Endodermal cell (in vitro differentiated cells): ENCODE measurements around the gene HBG2. TPM values are rescaled to one million over a fixed set of nuclear protein-coding genes. Genes with fewer than 3 reads are reported as not detected.
A peak's percentile ranks its signal among the peaks of the same experiment; 100 is the strongest.

Experiments used
- DNase-seq: peaks from one replicate; pipeline ENCODE4 v3.0.0-alpha.2; 2017
- H3K27ac ChIP-seq: 2 replicates; pipeline ENCODE4 v1.5.1; 2013; ENCODE audit warnings: mild to moderate bottlenecking, low read depth, low read length, moderate library complexity
- H3K27me3 ChIP-seq: 2 replicates; pipeline ENCODE4 v1.6.1; 2013; ENCODE audit warnings: mild to moderate bottlenecking, low read length, moderate library complexity; ENCODE audit not compliant: insufficient read depth, control insufficient read depth, poor library complexity, severe bottlenecking
- H3K36me3 ChIP-seq: 2 replicates; pipeline ENCODE4 v1.7.0; 2013; ENCODE audit warnings: mild to moderate bottlenecking, low read length, moderate library complexity; ENCODE audit not compliant: control insufficient read depth, insufficient read depth
- H3K4me1 ChIP-seq: one replicate; pipeline ENCODE4 v1.7.0; 2013; ENCODE audit warnings: low read length; ENCODE audit not compliant: control insufficient read depth, insufficient read depth
- H3K4me3 ChIP-seq: 2 replicates; pipeline ENCODE4 v1.5.1; 2013; ENCODE audit warnings: mild to moderate bottlenecking, low read length, moderate library complexity
- H3K9ac ChIP-seq: 2 replicates; pipeline ENCODE4 v1.6.1; 2013; ENCODE audit warnings: mild to moderate bottlenecking, low read length, moderate library complexity; ENCODE audit not compliant: poor library complexity, severe bottlenecking; ENCODE audit errors: extremely low read depth
- H3K9me3 ChIP-seq: 2 replicates; pipeline ENCODE4 v1.6.1; 2013; ENCODE audit warnings: mild to moderate bottlenecking, low read length, moderate library complexity; ENCODE audit not compliant: control insufficient read depth
- H3K27ac Mint-ChIP-seq: 2 replicates; pipeline ENCODE4 v1.8.0; 2020; ENCODE audit warnings: mixed read lengths
- H3K27me3 Mint-ChIP-seq: 2 replicates; pipeline ENCODE4 v1.8.0; 2021; ENCODE audit warnings: mild to moderate bottlenecking, mixed read lengths; ENCODE audit not compliant: insufficient read depth
- H3K36me3 Mint-ChIP-seq: 2 replicates; pipeline ENCODE4 v1.8.0; 2020; ENCODE audit warnings: low read depth, mixed read lengths
- H3K4me1 Mint-ChIP-seq: 2 replicates; pipeline ENCODE4 v1.8.0; 2020; ENCODE audit warnings: mixed read lengths
- H3K4me3 Mint-ChIP-seq: 2 replicates; pipeline ENCODE4 v1.8.0; 2020; ENCODE audit warnings: mild to moderate bottlenecking, moderate library complexity, mixed read lengths
- H3K9me3 Mint-ChIP-seq: 2 replicates; pipeline ENCODE4 v1.8.0; 2020; ENCODE audit warnings: mild to moderate bottlenecking, mixed read lengths
- WGBS, 2 experiments: methylation state at CpG; one replicate each; pipeline versions ENCODE4 v1.1.5 to v1.1.7; 2013; ENCODE audit warnings: missing lambda C conversion rate in 2 of 2, mixed read lengths in 1 of 2; ENCODE audit not compliant: insufficient coverage in 1 of 2, insufficient read length in 1 of 2; 5-methylcytosine and 5-hydroxymethylcytosine counted together
- total RNA-seq, 2 donors: library from RNA; stranded (reverse); fragmentation: NEBNext Ultra II Directional in 1 of 2; extraction: Animal tissue kit (Norgen Biotek cat#: 25700) in 1 of 2; gene quantifications; 2 replicates in 1 of 2; 3 replicates in 1 of 2; pipeline ENCODE4 v1.2.1, GENCODE V29; 2021
- TF ChIP-seq, protein P1 (sequence below): fragments of 200-600 bp; sonication (generic); conservative IDR thresholded peaks from 2 replicates; pipeline ENCODE4 v1.5.0; 2021; ENCODE audit warnings: antibody characterized with exemption, mild to moderate bottlenecking

HBG2 gene
- total RNA-seq, 2 donors from 2014 or later: 0.59 to 0.62 TPM

DNA sequence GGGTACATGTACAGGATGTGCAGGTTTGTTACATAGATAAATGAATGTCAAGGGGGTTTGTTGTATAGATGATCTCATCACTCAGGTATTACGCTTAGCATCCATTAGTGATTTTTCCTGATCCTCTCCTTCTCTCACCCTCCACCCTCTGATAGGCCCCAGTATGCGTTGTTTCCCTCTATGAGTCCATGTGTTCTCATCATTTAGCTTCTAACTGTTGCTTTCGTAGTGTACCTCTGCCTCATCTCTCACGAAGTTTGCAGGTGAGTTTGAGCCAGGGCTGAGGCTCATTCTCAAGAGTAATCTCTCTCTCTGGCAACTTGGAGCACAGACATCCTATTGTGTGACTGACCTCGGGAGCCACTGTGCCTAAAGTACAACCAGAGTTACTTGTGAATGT lies 19.8 kb upstream of the HBG2 start:
- peak overlapping the region; percentile 52 for H3K27ac Mint-ChIP-seq
- WGBS, 2 experiments: 85 to 87% methylated on average over 3 to 5 of the region's 5 CpGs
- no peaks in the 10 kb centered on the region for H3K27me3 Mint-ChIP-seq
- H3K4me3 Mint-ChIP-seq: no peak overlapping the region
- DNase-seq: no peak
- TF ChIP-seq, protein P1, sequence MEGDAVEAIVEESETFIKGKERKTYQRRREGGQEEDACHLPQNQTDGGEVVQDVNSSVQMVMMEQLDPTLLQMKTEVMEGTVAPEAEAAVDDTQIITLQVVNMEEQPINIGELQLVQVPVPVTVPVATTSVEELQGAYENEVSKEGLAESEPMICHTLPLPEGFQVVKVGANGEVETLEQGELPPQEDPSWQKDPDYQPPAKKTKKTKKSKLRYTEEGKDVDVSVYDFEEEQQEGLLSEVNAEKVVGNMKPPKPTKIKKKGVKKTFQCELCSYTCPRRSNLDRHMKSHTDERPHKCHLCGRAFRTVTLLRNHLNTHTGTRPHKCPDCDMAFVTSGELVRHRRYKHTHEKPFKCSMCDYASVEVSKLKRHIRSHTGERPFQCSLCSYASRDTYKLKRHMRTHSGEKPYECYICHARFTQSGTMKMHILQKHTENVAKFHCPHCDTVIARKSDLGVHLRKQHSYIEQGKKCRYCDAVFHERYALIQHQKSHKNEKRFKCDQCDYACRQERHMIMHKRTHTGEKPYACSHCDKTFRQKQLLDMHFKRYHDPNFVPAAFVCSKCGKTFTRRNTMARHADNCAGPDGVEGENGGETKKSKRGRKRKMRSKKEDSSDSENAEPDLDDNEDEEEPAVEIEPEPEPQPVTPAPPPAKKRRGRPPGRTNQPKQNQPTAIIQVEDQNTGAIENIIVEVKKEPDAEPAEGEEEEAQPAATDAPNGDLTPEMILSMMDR: no peak
- Histone ChIP-seq H3K9ac (no peak overlapping the region), H3K9me3 (no peaks in the 10 kb centered on the region), H3K36me3 (no peaks in the 10 kb centered on the region), H3K4me1 (peaks cover 4% of the 10 kb centered on the region), H3K27ac (no peak overlapping the region), H3K4me3 (no peak overlapping the region), H3K27me3 (no peaks in the 10 kb centered on the region)
- no peaks in the 10 kb centered on the region for H3K9me3 Mint-ChIP-seq
- peaks cover 13% of the 10 kb centered on the region for H3K4me1 Mint-ChIP-seq
- H3K36me3 Mint-ChIP-seq: no peaks in the 10 kb centered on the region

DNA sequence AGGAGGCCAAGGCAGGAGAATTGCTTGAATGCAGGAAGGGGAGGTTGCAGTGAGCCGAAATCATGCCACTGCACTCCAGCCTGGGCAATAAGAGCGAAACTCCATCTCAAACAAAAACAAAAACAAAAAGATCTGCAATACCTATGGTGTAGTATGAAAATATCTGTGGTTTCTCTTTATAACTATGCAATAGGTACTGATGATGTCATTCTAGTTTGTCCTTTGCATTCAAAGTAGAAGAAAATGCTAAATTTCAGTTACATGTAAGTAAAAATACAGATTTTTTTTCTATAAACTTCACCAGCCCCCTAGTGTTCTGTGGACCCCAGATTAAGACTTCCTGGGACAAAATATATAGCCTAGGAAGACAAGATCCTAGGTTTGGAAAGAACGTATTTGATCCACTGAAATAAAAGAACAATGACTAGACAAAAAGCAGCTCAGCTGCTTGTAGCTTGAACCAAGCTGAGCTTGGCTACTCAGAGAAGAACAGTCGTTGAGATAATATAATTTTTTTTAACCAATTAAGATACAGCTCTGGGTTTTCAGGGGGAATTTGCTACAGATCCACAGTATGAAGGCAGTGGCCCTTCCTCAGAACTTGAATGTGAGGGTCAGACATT lies 17.9 kb upstream of the HBG2 start:
- Mint-ChIP-seq H3K9me3 (no peaks in the 10 kb centered on the region), H3K27ac (no peak overlapping the region), H3K27me3 (no peaks in the 10 kb centered on the region), H3K4me3 (no peak overlapping the region), H3K4me1 (peaks cover 13% of the 10 kb centered on the region), H3K36me3 (no peaks in the 10 kb centered on the region)
- Histone ChIP-seq H3K36me3 (no peaks in the 10 kb centered on the region), H3K4me3 (no peak overlapping the region), H3K27ac (no peak overlapping the region), H3K27me3 (no peaks in the 10 kb centered on the region), H3K9me3 (no peaks in the 10 kb centered on the region), H3K4me1 (peaks cover 4% of the 10 kb centered on the region), H3K9ac (no peak overlapping the region)
- 86 to 92% methylated on average over 1 to 3 of the region's 4 CpGs for WGBS, 2 experiments
- TF ChIP-seq, protein P1: no peak
- DNase-seq: no peak

DNA sequence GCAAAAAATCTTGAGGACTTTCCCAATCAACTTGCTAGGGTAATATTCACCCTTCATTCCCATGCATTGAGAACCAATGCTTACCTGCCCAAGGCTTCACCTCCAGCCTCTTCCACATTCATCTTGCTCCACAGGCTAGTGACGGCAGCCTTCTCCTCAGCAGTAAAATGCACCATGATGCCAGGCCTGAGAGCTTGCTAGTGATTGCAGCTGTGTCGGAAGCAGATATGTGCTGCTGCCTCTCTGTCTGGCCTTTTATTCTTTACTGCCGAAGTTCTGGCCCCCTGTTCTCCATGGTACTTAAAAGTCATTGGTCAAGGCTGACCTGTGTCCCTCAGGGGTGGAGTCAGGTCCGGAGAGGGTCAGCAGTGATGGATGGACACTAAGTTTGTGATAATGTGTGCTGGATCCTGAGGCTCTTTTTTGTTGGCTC lies 15.2 kb upstream of the HBG2 start, which contains the start of gene HBE1:
Gene HBE1 (minus strand): TSS at position 231 of the 433 bp plus-strand sequence. CDS start 55 bp downstream, at position 176.
- Mint-ChIP-seq H3K4me3 (no peak within 1 kb of the TSS), H3K9me3 (no peaks in the 10 kb centered on the region)
- peaks cover 3% of the 10 kb centered on the region for H3K4me1 ChIP-seq

More for the DNA sequence above, 15.2 kb upstream of the HBG2 start, which contains the start of gene HBE1:
- Histone ChIP-seq H3K9ac (no peak within 1 kb of the TSS), H3K4me3 (no peak within 1 kb of the TSS), H3K27ac (no peak within 1 kb of the TSS), H3K36me3 (no peaks in the 10 kb centered on the region), H3K27me3 (no peaks in the 10 kb centered on the region), H3K9me3 (no peaks in the 10 kb centered on the region)
- WGBS, 2 experiments: 93 to 95% methylated on average over 3 to 4 of the region's 4 CpGs
- Mint-ChIP-seq H3K36me3 (no peaks in the 10 kb centered on the region), H3K27me3 (no peaks in the 10 kb centered on the region), H3K27ac (no peak within 1 kb of the TSS), H3K4me1 (peaks cover 5% of the 10 kb centered on the region)
- no peak for DNase-seq
- TF ChIP-seq, protein P1: no peak
